Peyer's patch (tissue), 4 donors: ENCODE measurements around the gene SP140.

Experiments
- CTCF ChIP-seq, 6 experiments: fragments of 450-650 bp in 4 of 6; fragments of 200-600 bp in 2 of 6; sonication (generic) in 1 of 6; IDR thresholded peaks; one replicate each; pipeline ENCODE4 v1.5.1; 2017 to 2019; ENCODE audit warnings: antibody characterized with exemption in 6 of 6, mild to moderate bottlenecking in 3 of 6, moderate library complexity in 1 of 6
- POLR2A ChIP-seq, 2 donors: fragments of 450-650 bp; IDR thresholded peaks; one replicate each; pipeline ENCODE4 v1.5.1; 2017; ENCODE audit warnings: antibody characterized with exemption in 2 of 2, mild to moderate bottlenecking in 2 of 2, moderate library complexity in 2 of 2

- no peak for TF ChIP-seq POLR2A (IDR thresholded peaks at IDR 0.05)
- no peak for TF ChIP-seq CTCF (IDR thresholded peaks at IDR 0.05)
Measured at GRCh38 chr2:230234845-230235244, 9.3 kb downstream of the SP140 start.
